Right lobe of liver (tissue), 6 donors: ENCODE results near the gene HS1BP3. TPM values are rescaled to one million over a fixed set of nuclear protein-coding genes. Genes with fewer than 3 reads are reported as not detected.

Experiments used
- ATAC-seq, 4 donors: fragments of 200-7000 bp; cut with Tn5 transposase; one replicate each; pipeline ENCODE4 v1.9.1; 2020; ENCODE audit warnings: mild to moderate bottlenecking in 4 of 4, moderate library complexity in 4 of 4
- DNase-seq, 3 donors: peaks; one replicate each; pipeline ENCODE4 v3.0.0-alpha.2; 2020
- H3K27ac ChIP-seq, 3 donors: fragments of 200-600 bp; one replicate each; pipeline ENCODE4 v1.8.0; 2022
- H3K27me3 ChIP-seq, 2 donors: fragments of 200-600 bp; one replicate each; pipeline ENCODE4 v1.8.0; 2022
- H3K36me3 ChIP-seq, 4 donors: fragments of 200-600 bp; sonication (generic) in 1 of 4; one replicate each; pipeline versions ENCODE4 v1.5.1 to v1.8.0; 2017 to 2022; ENCODE audit warnings: control low read depth in 1 of 4
- H3K4me1 ChIP-seq, 4 donors: fragments of 200-600 bp; sonication (generic) in 1 of 4; one replicate each; pipeline versions ENCODE4 v1.5.1 to v1.8.0; 2017 to 2022; ENCODE audit warnings: control low read depth in 1 of 4
- H3K4me3 ChIP-seq, 3 donors: fragments of 200-600 bp; one replicate each; pipeline ENCODE4 v1.8.0; 2022
- H3K9me3 ChIP-seq, 4 donors: fragments of 200-600 bp; sonication (generic) in 1 of 4; one replicate each; pipeline versions ENCODE4 v1.5.1 to v1.8.0; 2017 to 2022; ENCODE audit warnings: control low read depth in 1 of 4
- POLR2A ChIP-seq: fragments of 450-650 bp; IDR thresholded peaks from one replicate; pipeline ENCODE4 v1.6.1; 2017; ENCODE audit warnings: antibody characterized with exemption, mild to moderate bottlenecking
- WGBS: methylation state at CpG from one replicate; pipeline ENCODE4 v1.1.6; 2018; ENCODE audit warnings: low coverage, low lambda C conversion rate; ENCODE audit not compliant: insufficient coverage; ENCODE audit errors: missing lambda C conversion rate; 5-methylcytosine and 5-hydroxymethylcytosine counted together
- intact Hi-C, 2 donors: fragments of 100-400 bp; cut with DNase I; formaldehyde crosslinking; loops; one replicate each; pipeline versions ENCODE4 v1.11.2 to v1.14.1; 2022
- total RNA-seq, 6 experiments: library from RNA; depleted of rRNA in 2 of 6; stranded (reverse); fragments of >200 nt in 2 of 6; fragmentation: NEBNext Ultra II Directional in 3 of 6; extraction: Animal tissue kit (Norgen Biotek cat#: 25700) in 3 of 6; gene quantifications; one replicate each; pipeline versions ENCODE4 v1.1.0 to v1.2.4, GENCODE V29; 2016 to 2023
- TF ChIP-seq, protein P1 (sequence below), 4 donors: fragments of 200-600 bp in 3 of 4; fragments of 450-650 bp in 1 of 4; IDR thresholded peaks; one replicate each; pipeline versions ENCODE4 v1.5.1 to v1.8.0; 2016 to 2022; ENCODE audit warnings: antibody characterized with exemption in 4 of 4, mild to moderate bottlenecking in 2 of 4
- donor health status: DM: no; HTN: yes; CAD: no.
- donor health status: DM: no; HTN: no; CAD: no.
- donor health status: DM: no; HTN: no; CAD: no.
- donor health status: DM: no; HTN: yes; CAD: no.
- donor health status: DM: no; HTN: yes; CAD: no.

Gene HS1BP3
- total RNA-seq, 6 experiments from 2014 or later, result 17.5 to 34.7 (median 20.2) TPM

GRCh38 chr2:20642055-20642971 lies 8.6 kb downstream of the HS1BP3 start:
- Histone ChIP-seq H3K36me3 (peaks cover 0 to 13% (median 2%) of the 10 kb centered on the region in 4 donors), H3K4me1 (peaks cover 0 to 5% (median 1%) of the 10 kb centered on the region in 4 donors), H3K9me3 (no peaks in the 10 kb centered on the region), H3K27ac (no peak overlapping the region), H3K27me3 (no peaks in the 10 kb centered on the region), H3K4me3 (no peak overlapping the region)
- 49% methylated on average over 4 of the region's 26 CpGs for WGBS
- no peak for TF ChIP-seq POLR2A
- TF ChIP-seq, protein P1, sequence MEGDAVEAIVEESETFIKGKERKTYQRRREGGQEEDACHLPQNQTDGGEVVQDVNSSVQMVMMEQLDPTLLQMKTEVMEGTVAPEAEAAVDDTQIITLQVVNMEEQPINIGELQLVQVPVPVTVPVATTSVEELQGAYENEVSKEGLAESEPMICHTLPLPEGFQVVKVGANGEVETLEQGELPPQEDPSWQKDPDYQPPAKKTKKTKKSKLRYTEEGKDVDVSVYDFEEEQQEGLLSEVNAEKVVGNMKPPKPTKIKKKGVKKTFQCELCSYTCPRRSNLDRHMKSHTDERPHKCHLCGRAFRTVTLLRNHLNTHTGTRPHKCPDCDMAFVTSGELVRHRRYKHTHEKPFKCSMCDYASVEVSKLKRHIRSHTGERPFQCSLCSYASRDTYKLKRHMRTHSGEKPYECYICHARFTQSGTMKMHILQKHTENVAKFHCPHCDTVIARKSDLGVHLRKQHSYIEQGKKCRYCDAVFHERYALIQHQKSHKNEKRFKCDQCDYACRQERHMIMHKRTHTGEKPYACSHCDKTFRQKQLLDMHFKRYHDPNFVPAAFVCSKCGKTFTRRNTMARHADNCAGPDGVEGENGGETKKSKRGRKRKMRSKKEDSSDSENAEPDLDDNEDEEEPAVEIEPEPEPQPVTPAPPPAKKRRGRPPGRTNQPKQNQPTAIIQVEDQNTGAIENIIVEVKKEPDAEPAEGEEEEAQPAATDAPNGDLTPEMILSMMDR (IDR thresholded peaks at IDR 0.05), result peak; percentile 91 to 96 (median 94)
- DNase-seq, result peak; percentile 79 to 81 (median 80)
- peak; percentile 92 to 94 (median 94) for ATAC-seq
- intact Hi-C loops, result loop anchor here in 1 of 2 donors (5.0 kb wide), 2 partner anchors 200 to 245 kb away; no protein-coding TSS in a partner anchor

GRCh38 chr2:20641123-20641985 lies 9.5 kb downstream of the HS1BP3 start:
- peak in 2 of 4 donors; percentile 8 to 46 for ATAC-seq
- intact Hi-C loops, result loop anchor here in 1 of 2 donors (5.0 kb wide), 2 partner anchors 199 to 244 kb away; no protein-coding TSS in a partner anchor
- no peaks in the 10 kb centered on the region for H3K27me3 ChIP-seq
- 78% methylated on average over 11 of the region's 23 CpGs for WGBS
- no peaks in the 10 kb centered on the region for H3K9me3 ChIP-seq
- no peak overlapping the region for H3K4me3 ChIP-seq
- peaks cover 0 to 13% (median 3%) of the 10 kb centered on the region in 4 donors for H3K4me1 ChIP-seq
- no peak overlapping the region for H3K27ac ChIP-seq
- DNase-seq, result peak in 2 of 3 donors; percentile 44 to 47
- H3K36me3 ChIP-seq, result peaks cover 0 to 13% (median 2%) of the 10 kb centered on the region in 4 donors
- TF ChIP-seq, protein P1 (IDR thresholded peaks at IDR 0.05), result no peak
- TF ChIP-seq POLR2A, result no peak

- peaks cover 0 to 21% (median 5%) of the 10 kb centered on the region in 4 donors for H3K4me1 ChIP-seq
- 20% methylated on average over 1 of the region's 14 CpGs for WGBS
- intact Hi-C loops, result loop anchor here in 1 of 2 donors (5.0 kb wide), 2 partner anchors 198 to 243 kb away; no protein-coding TSS in a partner anchor
These were observed 10.3 kb downstream of the HS1BP3 start for GRCh38 chr2:20640411-20641122.

More at GRCh38 chr2:20640411-20641122, 10.3 kb downstream of the HS1BP3 start:
- no peak for TF ChIP-seq POLR2A
- TF ChIP-seq, protein P1 (IDR thresholded peaks at IDR 0.05), result no peak
- Histone ChIP-seq H3K4me3 (no peak overlapping the region), H3K9me3 (no peaks in the 10 kb centered on the region), H3K27me3 (no peaks in the 10 kb centered on the region), H3K36me3 (peaks cover 0 to 13% (median 2%) of the 10 kb centered on the region in 4 donors), H3K27ac (no peak overlapping the region)
- ATAC-seq (no peak), DNase-seq (no peak)
